HepG2 (cell line): ENCODE results near the gene MYO1B. TPM values are rescaled to one million over a fixed set of nuclear protein-coding genes. Genes with fewer than 3 reads are reported as not detected.

ENCODE experiments used
- ERF ChIP-seq: IDR thresholded peaks from 2 replicates; pipeline ENCODE4 v1.6.1; 2018; ENCODE audit warnings: missing biosample characterization, missing genetic modification reagents
- FOXO4 ChIP-seq: sonication (generic); formaldehyde crosslinking; conservative IDR thresholded peaks from 2 replicates; pipeline ENCODE4 v1.8.1; 2023; ENCODE audit warnings: missing genetic modification reagents
- HIVEP1 ChIP-seq: sonication (generic); formaldehyde crosslinking; IDR thresholded peaks from 2 replicates; pipeline ENCODE4 v1.4.0; 2020; ENCODE audit warnings: mild to moderate bottlenecking, missing genetic modification reagents
- KLF16 ChIP-seq, 2 experiments: sonication (generic) in 1 of 2; formaldehyde crosslinking in 1 of 2; IDR thresholded peaks; 2 replicates each; pipeline versions ENCODE4 v1.6.1 to v1.8.0; 2016 to 2023; ENCODE audit warnings: missing genetic modification reagents in 2 of 2, missing compliant biosample characterization in 1 of 2
- MAX ChIP-seq: IDR thresholded peaks from 2 replicates; pipeline ENCODE4 v1.6.1; 2012; ENCODE audit warnings: inconsistent platforms
- NAIF1 ChIP-seq: sonication (generic); formaldehyde crosslinking; IDR thresholded peaks from 2 replicates; pipeline ENCODE4 v1.5.0; 2020; ENCODE audit warnings: mild to moderate bottlenecking, missing genetic modification reagents, borderline replicate concordance
- NFKBIZ ChIP-seq: IDR thresholded peaks from 2 replicates; pipeline ENCODE4 v1.6.1; 2018; ENCODE audit warnings: missing genetic modification reagents, missing compliant biosample characterization
- PAWR ChIP-seq: sonication (generic); formaldehyde crosslinking; IDR thresholded peaks from 2 replicates; pipeline ENCODE4 v1.4.0; 2020; ENCODE audit warnings: missing genetic modification reagents, mild to moderate bottlenecking, borderline replicate concordance
- PITX1 ChIP-seq: sonication (generic); formaldehyde crosslinking; IDR thresholded peaks from 2 replicates; pipeline ENCODE4 v1.5.1; 2020; ENCODE audit warnings: mild to moderate bottlenecking, missing genetic modification reagents
- POLR2AphosphoS2 ChIP-seq: IDR thresholded peaks from 2 replicates; pipeline ENCODE4 v1.6.1; 2011; ENCODE audit warnings: low read depth, low read length, improper control_type of control experiment
- RARG ChIP-seq: sonication (generic); formaldehyde crosslinking; IDR thresholded peaks from 2 replicates; pipeline ENCODE4 v1.4.0; 2020; ENCODE audit warnings: low read depth, mild to moderate bottlenecking, missing genetic modification reagents
- SIN3A ChIP-seq: IDR thresholded peaks from 2 replicates; pipeline ENCODE4 v1.6.1; 2011; ENCODE audit warnings: low read depth, mild to moderate bottlenecking, control low read depth, low read length, borderline replicate concordance
- ZNF142 ChIP-seq: sonication (generic); formaldehyde crosslinking; IDR thresholded peaks from 2 replicates; pipeline ENCODE4 v1.4.0; 2020; ENCODE audit warnings: missing genetic modification reagents
- ZNF180 ChIP-seq: sonication (generic); formaldehyde crosslinking; IDR thresholded peaks from 2 replicates; pipeline ENCODE4 v1.4.0; 2020; ENCODE audit warnings: low read depth, missing genetic modification reagents, borderline replicate concordance
- ZNF292 ChIP-seq: sonication (generic); formaldehyde crosslinking; IDR thresholded peaks from 2 replicates; pipeline ENCODE4 v1.8.1; 2022; ENCODE audit warnings: mild to moderate bottlenecking, low read depth, missing genetic modification reagents, borderline replicate concordance
- ZNF362 ChIP-seq: sonication (generic); formaldehyde crosslinking; IDR thresholded peaks from 2 replicates; pipeline ENCODE4 v1.4.0; 2020; ENCODE audit warnings: missing genetic modification reagents, mild to moderate bottlenecking, borderline replicate concordance
- ZNF431 ChIP-seq: sonication (generic); formaldehyde crosslinking; IDR thresholded peaks from 2 replicates; pipeline ENCODE4 v1.9.0; 2022; ENCODE audit warnings: missing genetic modification reagents, low read depth, mild to moderate bottlenecking, borderline replicate concordance
- ZNF501 ChIP-seq: sonication (generic); formaldehyde crosslinking; IDR thresholded peaks from 2 replicates; pipeline ENCODE4 v1.5.1; 2020; ENCODE audit warnings: mild to moderate bottlenecking, moderate library complexity, missing genetic modification reagents
- ZNF691 ChIP-seq: sonication (generic); formaldehyde crosslinking; IDR thresholded peaks from 2 replicates; pipeline ENCODE4 v1.4.0; 2020; ENCODE audit warnings: missing genetic modification reagents, low read depth, mild to moderate bottlenecking, borderline replicate concordance
- polyA plus RNA-seq, 8 experiments: library from polyadenylated mRNA; depleted of rRNA in 3 of 8; stranded (reverse) in 7 of 8; unstranded in 1 of 8; fragments of >200 nt; fragmentation: Illumina TruSeq in 4 of 8; extraction: Trizol in 4 of 8; gene quantifications; 2 replicates each; pipeline versions ENCODE4 v1.2.1 to v1.2.3, GENCODE V29; 2011 to 2016; ENCODE audit warnings: low read depth in 4 of 8, missing spikeins in 1 of 8, mixed read lengths in 1 of 8; ENCODE audit not compliant: insufficient read depth in 1 of 8
- total RNA-seq, 5 experiments: library from RNA; depleted of rRNA; stranded (reverse); fragments of >200 nt; fragmentation: Illumina TruSeq; extraction: Trizol; gene quantifications; 2 replicates each; pipeline ENCODE4 v1.2.3, GENCODE V29; 2016; ENCODE audit warnings: low read depth in 1 of 5

MYO1B gene
- total and polyA plus RNA-seq, 2 of the 13 experiments (the other 11 are each of a cell fraction or from before 2014, with no cell fraction given) = 36.9 to 89.8 TPM

GRCh38 chr2:191247381-191248057 is 2.3 kb downstream of the MYO1B start (continued):
- TF ChIP-seq NAIF1 (CRISPR knock-in tag) (no peak), POLR2AphosphoS2 (peak; percentile 51; the same call in 1 of the 2 replicates), SIN3A (peak; percentile 89; the same call in 1 of the 2 replicates), NFKBIZ (peak; percentile 88; the same call in 1 of the 2 replicates), KLF16 (CRISPR knock-in tag; IDR thresholded peaks at IDR 0.05) (peak in 1 of 2 experiments; percentile 68; a peak in 1 of 4 replicates), RARG (CRISPR knock-in tag) (no peak), ZNF501 (CRISPR knock-in tag) (no peak), ERF (no peak; the same call in 1 of the 2 replicates), PAWR (CRISPR knock-in tag) (no peak), HIVEP1 (CRISPR knock-in tag) (peak; percentile 21; the same call in 1 of the 2 replicates), ZNF431 (CRISPR knock-in tag) (no peak; the same call in 1 of the 2 replicates), ZNF362 (CRISPR knock-in tag) (no peak), FOXO4 (CRISPR knock-in tag) (no peak), ZNF292 (CRISPR knock-in tag) (peak; percentile 94; the same call in 1 of the 2 replicates), ZNF142 (0 out of 2 replicates have a peak, but pooled peaks have one; percentile 17), MAX (no peak), PITX1 (peak; percentile 73; the same call in 1 of the 2 replicates), ZNF691 (CRISPR knock-in tag) (peak; percentile 33; the same call in 1 of the 2 replicates), ZNF180 (CRISPR knock-in tag) (no peak)
